Forelimb muscle (tissue), 1 donor: ENCODE measurements around the gene PACSIN2. TPM values are rescaled to one million over a fixed set of nuclear protein-coding genes. Genes with fewer than 3 reads are reported as not detected.

Experiments
- DNase-seq: peaks from one replicate; pipeline ENCODE4 v3.0.0-alpha.2; 2013; ENCODE audit warnings: low read depth
- polyA plus RNA-seq: library from polyadenylated mRNA; unstranded; fragments of 120-200 nt; gene quantifications from one replicate; pipeline ENCODE4 v1.2.1, GENCODE V29; 2013; ENCODE audit not compliant: insufficient read length

PACSIN2 gene
- polyA plus RNA-seq, 1 donor: 28.3 TPM

DNA sequence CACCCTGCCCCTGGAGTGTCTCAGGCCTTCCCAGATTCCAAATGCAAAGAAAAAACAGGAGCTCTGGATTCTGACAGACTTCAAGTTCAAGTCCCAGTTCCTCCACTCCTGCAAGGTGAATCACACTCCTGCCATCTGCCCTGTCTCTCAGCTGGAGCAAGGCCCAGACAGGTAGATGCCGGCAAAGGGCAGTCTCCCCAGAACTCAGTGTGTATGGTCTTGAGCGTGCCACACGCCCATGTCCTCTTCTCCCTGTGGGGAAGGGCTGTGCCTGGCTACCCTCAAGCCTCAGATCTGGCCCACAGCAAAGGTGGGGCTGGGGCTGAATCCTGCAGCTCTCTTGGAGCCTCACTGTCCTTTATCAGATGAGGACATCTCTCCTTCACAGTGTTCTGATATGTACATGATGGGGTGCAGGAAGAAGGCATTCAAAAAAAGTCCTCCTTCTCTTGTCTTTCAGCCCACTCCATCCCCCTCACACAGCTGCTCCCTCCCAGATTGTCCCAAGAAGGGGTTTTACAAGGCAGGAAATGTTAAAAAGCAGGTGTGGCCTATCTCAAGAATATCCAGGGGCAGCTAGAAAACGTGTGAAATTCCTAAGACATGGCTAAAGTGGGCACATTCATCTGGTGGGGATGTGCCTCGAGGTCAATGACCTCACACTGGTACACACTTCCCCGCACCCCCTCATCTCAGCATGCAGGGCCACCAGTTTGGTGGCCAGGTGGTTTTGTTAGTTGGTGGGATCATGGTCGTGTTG is 130.2 kb downstream of the PACSIN2 start:
- no peak for DNase-seq

DNA sequence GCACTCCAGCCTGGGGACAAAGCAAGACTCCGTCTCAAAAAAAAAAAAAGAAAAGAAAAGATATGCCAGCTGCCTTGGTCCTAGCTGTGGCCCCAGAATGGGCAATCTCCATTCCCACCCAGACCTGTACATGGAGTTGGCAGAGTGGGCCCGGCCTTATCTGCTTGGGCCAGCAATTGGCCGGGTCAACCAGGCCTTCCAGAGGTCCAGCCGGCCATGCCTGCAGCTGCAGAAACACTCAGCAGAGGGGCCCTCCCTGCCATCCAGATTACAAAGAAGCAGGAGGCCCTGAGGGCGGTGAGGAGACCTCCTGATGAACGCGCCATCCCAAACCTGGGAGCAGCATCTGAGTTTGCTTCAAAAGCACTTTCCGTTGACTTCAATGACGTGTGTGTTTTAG is 131.0 kb downstream of the PACSIN2 start:
- no peak for DNase-seq

DNA sequence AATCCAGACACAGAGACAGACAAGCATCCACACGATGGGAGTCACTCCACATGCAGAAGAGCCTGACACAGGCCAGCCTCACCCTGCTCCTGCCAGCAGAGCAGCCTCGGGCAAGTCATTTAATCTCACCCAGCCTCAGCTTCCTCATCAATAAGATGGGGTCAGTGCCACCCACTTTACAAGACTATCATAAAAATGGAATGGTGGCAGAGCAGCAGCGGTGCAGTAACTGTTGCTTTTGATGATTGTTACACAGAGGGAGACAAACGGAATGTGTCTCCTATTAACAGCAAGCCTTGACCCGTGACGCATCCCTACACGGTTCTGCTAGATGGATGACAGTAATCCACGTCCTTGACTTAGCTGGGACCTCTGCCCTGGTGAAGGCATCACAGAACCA is 131.8 kb downstream of the PACSIN2 start:
- no peak for DNase-seq

DNA sequence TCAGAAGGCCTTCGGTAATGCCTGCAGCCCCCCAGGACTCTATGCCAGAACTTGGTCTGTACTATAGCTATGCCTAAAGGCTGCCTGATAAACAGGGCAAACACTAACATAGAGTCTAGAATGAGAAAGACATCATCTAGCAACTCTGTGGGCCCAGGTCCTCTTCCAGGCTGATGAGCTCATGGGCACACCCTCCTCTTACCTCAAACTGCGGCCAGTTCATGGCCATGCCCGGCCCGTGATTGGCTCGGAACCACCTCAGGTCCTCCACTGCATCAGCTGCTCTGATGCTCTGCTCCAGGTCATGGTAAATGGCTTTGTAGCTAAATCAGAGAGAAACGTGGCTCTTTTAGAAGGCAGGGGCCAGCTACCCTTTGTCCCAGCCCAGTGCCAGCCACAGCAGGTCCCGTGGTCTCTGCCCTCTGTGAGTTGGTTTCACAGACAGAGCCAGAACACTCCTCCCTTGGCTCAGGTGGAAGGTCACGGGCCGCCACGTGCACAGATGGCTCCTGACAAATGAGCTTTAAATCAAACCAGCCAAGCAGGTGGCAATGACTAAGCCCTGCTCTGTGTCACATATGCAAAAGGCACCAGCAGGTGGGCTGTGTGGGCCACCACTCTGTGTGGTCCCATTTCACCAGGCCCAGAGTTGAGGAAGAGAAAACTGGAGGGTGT is 132.8 kb downstream of the PACSIN2 start:
- no peak for DNase-seq

GRCh38 chr22:42881298-42881697 is 133.7 kb downstream of the PACSIN2 start:
- DNase-seq: no peak

GRCh38 chr22:42880815-42881214 is 134.1 kb downstream of the PACSIN2 start:
- no peak for DNase-seq

DNA sequence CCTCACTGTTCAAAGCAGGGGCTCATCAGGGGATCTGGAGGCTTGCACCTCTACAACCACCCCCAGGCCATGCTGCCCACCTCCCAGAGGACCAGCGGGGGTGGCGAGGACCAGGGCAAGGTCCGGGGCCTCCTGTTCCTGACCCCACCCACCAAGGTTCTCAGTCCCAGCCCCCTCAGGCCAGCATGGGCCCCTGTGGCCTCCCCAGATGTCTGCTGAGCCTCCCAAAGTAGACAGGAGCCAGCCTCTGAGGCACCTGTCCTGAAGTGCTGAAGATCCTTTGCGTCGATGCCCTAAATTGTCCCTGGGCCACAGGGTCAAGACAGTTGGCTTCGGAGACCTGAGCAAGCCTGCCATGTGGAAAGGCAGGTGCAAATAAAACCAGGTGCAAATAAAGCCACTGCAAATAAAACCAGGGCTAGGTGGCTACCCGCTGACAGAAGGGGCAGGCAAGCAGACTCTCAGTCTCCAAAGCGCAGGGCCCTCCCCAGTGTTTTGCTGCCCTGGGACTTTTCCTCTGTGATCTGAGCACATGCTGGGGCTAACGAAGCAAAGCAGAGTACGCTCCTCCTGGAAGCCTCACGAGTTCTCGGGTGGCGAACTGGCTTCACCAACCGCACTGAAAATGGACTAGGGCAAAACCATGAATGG is 135.5 kb downstream of the PACSIN2 start:
- no peak for DNase-seq

GRCh38 chr22:42878561-42879305 is 136.2 kb downstream of the PACSIN2 start:
- DNase-seq: no peak

DNA sequence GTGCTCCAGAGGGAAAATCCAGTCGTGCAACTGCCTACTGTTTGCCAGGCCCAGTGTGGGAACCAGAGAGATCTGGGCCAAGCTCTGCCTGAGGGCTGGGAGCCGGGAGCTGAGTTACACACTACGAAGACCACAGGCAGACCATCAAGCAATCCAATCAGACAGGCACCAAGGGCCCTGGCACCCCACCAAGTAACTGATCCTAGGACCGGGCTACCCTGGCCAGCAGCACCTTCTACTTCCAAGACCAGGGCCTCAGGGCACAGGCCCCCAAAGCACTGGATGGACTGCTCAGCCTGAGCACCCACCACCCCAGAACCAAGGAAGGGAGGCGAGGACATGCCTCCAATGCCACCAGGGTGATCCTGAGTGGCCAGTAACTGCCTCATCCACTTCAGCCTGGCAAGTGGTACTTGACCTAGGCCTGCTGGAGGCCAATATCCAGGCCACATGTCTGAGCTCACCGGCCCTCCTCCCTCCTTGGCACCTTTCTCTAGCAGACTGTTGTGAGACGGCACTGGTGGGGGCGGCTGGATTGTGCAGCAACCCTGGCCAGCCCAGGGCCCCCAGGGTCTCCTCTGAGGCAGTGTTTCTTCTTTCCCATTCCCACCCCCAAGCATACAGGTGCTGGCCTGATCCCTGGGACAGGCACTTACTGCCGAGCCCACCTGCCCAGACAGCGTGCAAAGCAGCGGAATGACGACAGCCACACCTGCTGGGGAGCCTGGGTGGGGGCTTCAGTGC is 137.2 kb downstream of the PACSIN2 start:
- no peak for DNase-seq

GRCh38 chr22:42877158-42877557 is 137.8 kb downstream of the PACSIN2 start:
- DNase-seq: no peak

DNA sequence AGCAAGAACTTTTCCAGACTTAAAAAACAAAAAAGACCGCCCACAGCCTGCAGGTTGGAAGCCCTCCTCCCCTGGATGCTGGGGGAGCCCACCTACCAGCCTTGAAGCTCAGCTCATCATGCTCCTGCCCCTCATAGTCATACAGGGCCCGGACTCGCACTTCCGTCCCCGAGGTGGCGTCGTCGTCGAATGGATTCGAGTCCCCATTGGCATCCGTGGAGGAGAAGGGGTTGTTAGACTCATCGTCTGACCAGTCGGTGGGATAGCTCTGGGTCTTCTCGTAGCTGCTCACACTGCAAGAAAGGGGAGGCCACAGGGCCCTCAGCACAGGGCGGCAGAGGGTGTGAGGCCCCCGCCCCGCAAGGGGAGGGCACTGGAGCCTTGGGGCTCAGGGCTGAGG is 138.9 kb downstream of the PACSIN2 start:
- DNase-seq: no peak

GRCh38 chr22:42874010-42874409 is 140.9 kb downstream of the PACSIN2 start:
- no peak for DNase-seq

- no peak for DNase-seq
Observed at GRCh38 chr22:42873356-42873755, 141.6 kb downstream of the PACSIN2 start.

GRCh38 chr22:42872821-42873220 is 142.1 kb downstream of the PACSIN2 start:
- no peak for DNase-seq

- DNase-seq: no peak
Observed at GRCh38 chr22:42871146-42872050, 143.6 kb downstream of the PACSIN2 start.

DNA sequence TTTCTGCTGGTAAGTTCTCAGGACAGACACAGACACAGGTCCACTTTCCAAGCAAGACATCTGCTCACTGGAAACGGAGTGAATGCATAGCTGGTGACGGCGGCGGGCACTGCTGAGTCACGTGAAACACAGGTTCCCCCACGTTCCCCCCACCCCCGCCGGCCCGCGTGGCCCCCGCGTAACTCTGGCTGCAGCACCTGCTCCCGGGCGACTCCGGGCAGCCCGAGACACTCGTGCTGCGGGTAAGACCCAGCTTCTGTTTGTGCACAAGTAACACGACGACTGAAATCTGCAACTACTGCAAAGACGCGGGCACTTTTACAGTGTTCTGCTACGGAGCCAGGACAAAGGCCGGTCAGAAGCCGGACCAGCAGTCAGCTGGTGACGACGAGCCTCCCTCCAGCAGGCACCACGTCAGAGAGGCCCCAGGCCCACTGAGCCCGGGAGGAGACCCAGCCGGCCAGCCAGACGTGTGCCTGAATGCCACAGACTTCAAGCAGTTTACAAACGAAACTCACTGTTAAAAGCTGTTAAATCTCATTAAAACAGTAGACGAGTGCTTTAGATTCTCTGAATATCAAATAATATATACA is 145.0 kb downstream of the PACSIN2 start:
- DNase-seq: no peak

- no peak for DNase-seq
Observed at GRCh38 chr22:42869463-42869862, 145.5 kb downstream of the PACSIN2 start.

DNA sequence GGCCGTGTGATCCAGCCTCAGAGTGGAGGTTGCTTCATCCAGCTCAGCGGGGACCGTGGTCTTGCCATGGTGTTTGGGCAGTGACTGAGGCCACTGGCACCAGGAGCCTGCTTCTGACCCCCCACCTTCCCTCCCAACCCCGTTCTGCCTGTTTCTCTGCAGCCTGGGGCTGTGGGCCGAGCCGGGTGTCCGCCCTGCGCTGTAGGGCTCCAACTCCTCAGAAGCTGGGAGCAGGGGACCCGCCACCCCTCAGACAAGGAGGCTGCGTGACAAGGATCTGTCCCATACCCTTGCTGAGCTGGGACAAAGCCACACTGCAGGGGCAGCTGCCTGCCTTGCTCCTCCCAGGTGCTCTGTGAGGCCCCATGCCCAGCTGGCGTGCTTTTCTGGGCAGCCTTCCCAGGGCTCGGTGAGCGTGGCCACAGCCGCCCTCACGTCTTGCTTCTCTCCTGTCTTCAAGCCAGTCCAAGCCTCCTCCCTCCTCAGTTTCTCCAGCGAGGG is 146.1 kb downstream of the PACSIN2 start:
- DNase-seq: no peak

DNA sequence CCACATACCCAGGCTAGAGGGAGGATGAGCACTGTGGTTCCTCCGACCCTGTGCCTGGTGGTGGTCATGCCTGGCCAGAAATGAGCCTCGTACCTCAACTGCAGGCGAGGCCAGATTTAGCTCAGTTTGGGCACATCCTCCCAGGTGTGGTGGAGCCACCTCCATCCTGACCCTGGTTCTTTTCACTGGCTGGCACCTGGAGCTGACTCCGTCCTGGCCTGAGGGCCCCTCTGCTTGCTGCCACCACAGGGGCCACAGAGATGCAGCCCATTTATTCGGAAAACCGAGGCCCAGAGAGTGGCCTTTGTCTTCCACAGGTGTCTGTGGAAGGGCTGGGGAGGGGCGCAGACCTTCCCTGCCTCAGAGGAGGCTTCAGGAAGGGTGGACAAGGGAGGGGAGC is 148.8 kb downstream of the PACSIN2 start:
- DNase-seq: no peak

DNA sequence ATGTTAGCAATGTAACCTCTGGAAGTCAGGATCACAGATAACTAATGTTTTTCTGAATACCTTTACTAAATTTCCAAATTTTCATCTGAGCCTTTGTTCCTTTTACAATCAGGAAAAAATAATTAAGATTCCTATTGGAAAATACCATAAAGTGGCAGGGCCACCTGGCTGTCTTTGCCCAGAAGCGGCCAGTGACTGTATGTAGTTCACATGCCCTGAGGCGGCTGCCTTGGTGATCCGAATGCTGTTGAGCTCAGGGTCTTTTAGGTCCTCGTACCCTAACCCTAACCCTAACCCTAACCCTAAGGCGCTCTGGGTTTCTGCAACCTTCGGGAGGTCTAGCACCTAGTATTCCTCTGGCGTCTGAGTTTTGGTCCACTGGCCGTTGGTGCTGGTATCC is 149.4 kb downstream of the PACSIN2 start:
- no peak for DNase-seq
